Neural cell (in vitro differentiated cells): ENCODE measurements around the gene GAL.

Source experiments
- CTCF ChIP-seq: fragments of 450-650 bp; IDR thresholded peaks from 2 replicates; pipeline ENCODE4 v1.5.1; 2014; ENCODE audit warnings: antibody characterized with exemption, mild to moderate bottlenecking, moderate library complexity; ENCODE audit not compliant: poor library complexity, severe bottlenecking
- EP300 ChIP-seq: fragments of 450-650 bp; conservative IDR thresholded peaks from 2 replicates; pipeline ENCODE4 v1.6.1; 2014; ENCODE audit warnings: antibody characterized with exemption, mild to moderate bottlenecking, moderate library complexity; ENCODE audit not compliant: poor library complexity, severe bottlenecking
- POLR2AphosphoS5 ChIP-seq: IDR thresholded peaks from 2 replicates; pipeline ENCODE4 v1.6.1; 2012
- RAD21 ChIP-seq: fragments of 450-650 bp; conservative IDR thresholded peaks from 2 replicates; pipeline ENCODE4 v1.6.1; 2014; ENCODE audit warnings: antibody characterized with exemption, mild to moderate bottlenecking, moderate library complexity
- TAF1 ChIP-seq: IDR thresholded peaks from 2 replicates; pipeline ENCODE4 v1.6.1; 2012; ENCODE audit warnings: low read depth

- no peak for TF ChIP-seq CTCF
- TF ChIP-seq EP300: no peak
- TF ChIP-seq POLR2AphosphoS5: no peak
- TF ChIP-seq TAF1: no peak
- TF ChIP-seq RAD21: no peak
These were observed 28.5 kb upstream of the GAL start for GRCh38 chr11:68655806-68656205.
